ENCODE results near the gene IBSP.

IBSP gene

GRCh38 chr4:87799301-87800113 is at the start of gene IBSP:
IBSP (plus strand) TSS chr4:87799554; CDS start chr4:87802362, 2,808 bp downstream.
- in situ Hi-C loops (cut with MboI; ENCODE audit: low pct_unique_long_range_greater_than_20kb, low sequenced_read_pairs), result no loop called here
- DNase-seq, result no peak

GRCh38 chr4:87749883-87750282 is 49.5 kb upstream of the IBSP start:
- DNase-seq, result no peak
- in situ Hi-C loops (cut with MboI; ENCODE audit: low pct_unique_long_range_greater_than_20kb, low sequenced_read_pairs), result no loop called here

- in situ Hi-C loops (cut with MboI; ENCODE audit: low pct_unique_long_range_greater_than_20kb, low sequenced_read_pairs), result no loop called here
Observed at GRCh38 chr4:87758270-87758669, 41.1 kb upstream of the IBSP start.

GRCh38 chr4:87762311-87762710 is 37.0 kb upstream of the IBSP start:
- in situ Hi-C loops (cut with MboI; ENCODE audit: low pct_unique_long_range_greater_than_20kb, low sequenced_read_pairs), result no loop called here

More at GRCh38 chr4:87758270-87758669, 41.1 kb upstream of the IBSP start:
- DNase-seq, result no peak

GRCh38 chr4:87781569-87781968 is 17.8 kb upstream of the IBSP start:
- in situ Hi-C loops (cut with MboI; ENCODE audit: low pct_unique_long_range_greater_than_20kb, low sequenced_read_pairs), result no loop called here
- DNase-seq, result no peak

More at GRCh38 chr4:87762311-87762710, 37.0 kb upstream of the IBSP start:
- no peak for DNase-seq

- in situ Hi-C loops (cut with MboI; ENCODE audit: low pct_unique_long_range_greater_than_20kb, low sequenced_read_pairs), result no loop called here
- DNase-seq, result no peak
Observed at GRCh38 chr4:87783781-87784180, 15.6 kb upstream of the IBSP start.

- DNase-seq, result no peak
- in situ Hi-C loops (cut with MboI; ENCODE audit: low pct_unique_long_range_greater_than_20kb, low sequenced_read_pairs), result no loop called here
Observed at GRCh38 chr4:87785731-87786509, 13.4 kb upstream of the IBSP start.

- in situ Hi-C loops (cut with MboI; ENCODE audit: low pct_unique_long_range_greater_than_20kb, low sequenced_read_pairs), result no loop called here
- no peak for DNase-seq
Observed at GRCh38 chr4:87802858-87803257, 3.5 kb downstream of the IBSP start.

- in situ Hi-C loops (cut with MboI; ENCODE audit: low pct_unique_long_range_greater_than_20kb, low sequenced_read_pairs), result no loop called here
- no peak for DNase-seq
Observed at GRCh38 chr4:87803421-87803820, 4.1 kb downstream of the IBSP start.

- in situ Hi-C loops (cut with MboI; ENCODE audit: low pct_unique_long_range_greater_than_20kb, low sequenced_read_pairs), result no loop called here
- no peak for DNase-seq
Observed at GRCh38 chr4:87804871-87805270, 5.5 kb downstream of the IBSP start.

GRCh38 chr4:87805971-87806370 is 6.6 kb downstream of the IBSP start:
- in situ Hi-C loops (cut with MboI; ENCODE audit: low pct_unique_long_range_greater_than_20kb, low sequenced_read_pairs), result no loop called here
- no peak for DNase-seq

- in situ Hi-C loops (cut with MboI; ENCODE audit: low pct_unique_long_range_greater_than_20kb, low sequenced_read_pairs), result no loop called here
- DNase-seq, result no peak
Observed at GRCh38 chr4:87806520-87806919, 7.2 kb downstream of the IBSP start.

GRCh38 chr4:87807402-87807801 is 8.0 kb downstream of the IBSP start:
- no peak for DNase-seq
- in situ Hi-C loops (cut with MboI; ENCODE audit: low pct_unique_long_range_greater_than_20kb, low sequenced_read_pairs), result no loop called here

- in situ Hi-C loops (cut with MboI; ENCODE audit: low pct_unique_long_range_greater_than_20kb, low sequenced_read_pairs), result no loop called here
- no peak for DNase-seq
Observed at GRCh38 chr4:87811977-87812376, 12.6 kb downstream of the IBSP start.

- in situ Hi-C loops (cut with MboI; ENCODE audit: low pct_unique_long_range_greater_than_20kb, low sequenced_read_pairs), result no loop called here
- peak; percentile 68 for DNase-seq
Observed at GRCh38 chr4:87819281-87819919, 20.0 kb downstream of the IBSP start.

GRCh38 chr4:87823200-87823599 is 23.8 kb downstream of the IBSP start:
- in situ Hi-C loops (cut with MboI; ENCODE audit: low pct_unique_long_range_greater_than_20kb, low sequenced_read_pairs), result no loop called here
- no peak for DNase-seq

GRCh38 chr4:87823724-87824123 is 24.4 kb downstream of the IBSP start:
- in situ Hi-C loops (cut with MboI; ENCODE audit: low pct_unique_long_range_greater_than_20kb, low sequenced_read_pairs), result no loop called here

GRCh38 chr4:87824352-87824751 is 25.0 kb downstream of the IBSP start:
- in situ Hi-C loops (cut with MboI; ENCODE audit: low pct_unique_long_range_greater_than_20kb, low sequenced_read_pairs), result no loop called here
- DNase-seq, result no peak

More at GRCh38 chr4:87823724-87824123, 24.4 kb downstream of the IBSP start:
- DNase-seq, result no peak

- DNase-seq, result no peak
- in situ Hi-C loops (cut with MboI; ENCODE audit: low pct_unique_long_range_greater_than_20kb, low sequenced_read_pairs), result loop anchor here (25.0 kb wide), 3 partner anchors 145 to 570 kb away; no protein-coding TSS in a partner anchor
Observed at GRCh38 chr4:87832669-87833068, 33.3 kb downstream of the IBSP start, which contains the start of gene MEPE. MEPE (plus strand) TSS chr4:87832969; CDS start chr4:87834715, 1,746 bp downstream.

- in situ Hi-C loops (cut with MboI; ENCODE audit: low pct_unique_long_range_greater_than_20kb, low sequenced_read_pairs), result loop anchor here (25.0 kb wide), 3 partner anchors 147 to 572 kb away; no protein-coding TSS in a partner anchor
- no peak for DNase-seq
Observed at GRCh38 chr4:87834401-87834800, 35.0 kb downstream of the IBSP start.

Data from KBM-7 (cell line).